H9 (cell line): ENCODE results near the gene PRPF6. TPM values are rescaled to one million over a fixed set of nuclear protein-coding genes. Genes with fewer than 3 reads are reported as not detected.

Source experiments
- DNase-seq: peaks from one replicate; pipeline ENCODE4 v3.0.0-alpha.2; 2017
- H2AFZ ChIP-seq: one replicate; pipeline ENCODE4 v1.6.1; 2013; ENCODE audit warnings: mild to moderate bottlenecking, low read length, control low read depth, moderate library complexity
- H2AK5ac ChIP-seq: 2 replicates; pipeline ENCODE4 v1.6.1; 2013; ENCODE audit warnings: low read length, control low read depth, mixed read lengths; ENCODE audit not compliant: insufficient read length
- H2BK120ac ChIP-seq: one replicate; pipeline ENCODE4 v1.6.1; 2013; ENCODE audit warnings: low read depth, mild to moderate bottlenecking, low read length, control low read depth, inconsistent platforms; ENCODE audit not compliant: poor library complexity, severe bottlenecking
- H2BK12ac ChIP-seq: 2 replicates; pipeline ENCODE4 v1.6.1; 2013; ENCODE audit warnings: low read length, control low read depth, mixed read lengths, low read depth; ENCODE audit not compliant: insufficient read length
- H2BK15ac ChIP-seq: 2 replicates; pipeline ENCODE4 v1.6.1; 2013; ENCODE audit warnings: low read depth, low read length, control low read depth
- H2BK20ac ChIP-seq: one replicate; pipeline ENCODE4 v1.6.1; 2013; ENCODE audit warnings: low read depth, mild to moderate bottlenecking, low read length, control low read depth, inconsistent platforms; ENCODE audit not compliant: poor library complexity, severe bottlenecking
- H2BK5ac ChIP-seq: 2 replicates; pipeline ENCODE4 v1.6.1; 2013; ENCODE audit warnings: low read length, control low read depth, mixed read lengths; ENCODE audit not compliant: insufficient read length
- H3K14ac ChIP-seq: 2 replicates; pipeline ENCODE4 v1.6.1; 2013; ENCODE audit warnings: low read length, control low read depth; ENCODE audit not compliant: insufficient read depth
- H3K18ac ChIP-seq: 2 replicates; pipeline ENCODE4 v1.6.1; 2013; ENCODE audit warnings: low read depth, mild to moderate bottlenecking, mixed read lengths, low read length, control low read depth; ENCODE audit not compliant: insufficient read length
- H3K23ac ChIP-seq: 2 replicates; pipeline ENCODE4 v1.6.1; 2013; ENCODE audit warnings: low read length, control low read depth, mixed read lengths, low read depth; ENCODE audit not compliant: insufficient read length
- H3K23me2 ChIP-seq: 2 replicates; pipeline ENCODE4 v1.6.1; 2013; ENCODE audit warnings: low read depth, mild to moderate bottlenecking, mixed read lengths, low read length, control low read depth; ENCODE audit not compliant: insufficient read length, poor library complexity, severe bottlenecking
- H3K27ac ChIP-seq: 2 replicates; pipeline ENCODE4 v1.5.1; 2013; ENCODE audit warnings: low read length, control low read depth, mixed read lengths, low read depth; ENCODE audit not compliant: insufficient read length
- H3K27me3 ChIP-seq: 2 replicates; pipeline ENCODE4 v1.6.1; 2013; ENCODE audit warnings: low read length, control low read depth, inconsistent platforms; ENCODE audit not compliant: insufficient read depth
- H3K4ac ChIP-seq: 2 replicates; pipeline ENCODE4 v1.6.1; 2013; ENCODE audit warnings: low read depth, mild to moderate bottlenecking, control low read depth, inconsistent platforms, low read length, moderate library complexity
- H3K4me1 ChIP-seq: 2 replicates; pipeline ENCODE4 v1.6.1; 2013; ENCODE audit warnings: low read length, control low read depth, inconsistent platforms; ENCODE audit not compliant: insufficient read depth
- H3K4me2 ChIP-seq: 2 replicates; pipeline ENCODE4 v1.6.1; 2013; ENCODE audit warnings: low read length, control low read depth, mixed read lengths; ENCODE audit not compliant: insufficient read length, insufficient read depth
- H3K56ac ChIP-seq: 2 replicates; pipeline ENCODE4 v1.6.1; 2013; ENCODE audit warnings: low read depth, mild to moderate bottlenecking, mixed read lengths, low read length, control low read depth; ENCODE audit not compliant: insufficient read length
- H3K79me1 ChIP-seq: 2 replicates; pipeline ENCODE4 v1.6.1; 2013; ENCODE audit warnings: low read depth, mild to moderate bottlenecking, moderate library complexity, low read length, control low read depth, inconsistent platforms; ENCODE audit not compliant: insufficient read depth, poor library complexity, severe bottlenecking
- H3K79me2 ChIP-seq: 2 replicates; pipeline ENCODE4 v1.6.1; 2013; ENCODE audit warnings: low read length, control low read depth, inconsistent platforms; ENCODE audit not compliant: insufficient read depth
- H3K9ac ChIP-seq: 2 replicates; pipeline ENCODE4 v1.6.1; 2013; ENCODE audit warnings: low read length, control low read depth, mixed read lengths; ENCODE audit not compliant: insufficient read length; ENCODE audit errors: extremely low read depth
- H3K9me3 ChIP-seq: one replicate; pipeline ENCODE4 v1.6.1; 2013; ENCODE audit warnings: low read depth, low read length, inconsistent platforms; ENCODE audit not compliant: control insufficient read depth
- H3T11ph ChIP-seq: one replicate; pipeline ENCODE4 v1.6.1; 2013; ENCODE audit warnings: mild to moderate bottlenecking, low read length, control low read depth, inconsistent platforms
- H4K20me1 ChIP-seq: one replicate; pipeline ENCODE4 v1.6.1; 2013; ENCODE audit not compliant: control insufficient read depth, insufficient read length, insufficient read depth
- H4K5ac ChIP-seq: 2 replicates; pipeline ENCODE4 v1.6.1; 2013; ENCODE audit warnings: low read depth, mild to moderate bottlenecking, mixed read lengths, low read length, control low read depth; ENCODE audit not compliant: insufficient read length
- H4K8ac ChIP-seq: replicated peaks from 2 replicates; pipeline ENCODE4 v1.6.1; 2013; ENCODE audit warnings: low read length, control low read depth, mixed read lengths, low read depth; ENCODE audit not compliant: insufficient read length
- H4K91ac ChIP-seq: 2 replicates; pipeline ENCODE4 v1.6.1; 2013; ENCODE audit warnings: low read depth, mild to moderate bottlenecking, moderate library complexity, mixed read lengths, low read length, control low read depth; ENCODE audit not compliant: insufficient read length
- H3K27ac Mint-ChIP-seq, 3 experiments: 2 replicates in 2 of 3; 3 replicates in 1 of 3; pipeline ENCODE4 v1.8.0; 2020 to 2021; ENCODE audit warnings: mixed read lengths in 3 of 3, mild to moderate bottlenecking in 1 of 3, moderate library complexity in 1 of 3
- H3K27me3 Mint-ChIP-seq: 2 replicates; pipeline ENCODE4 v1.8.0; 2021; ENCODE audit warnings: low read depth, mild to moderate bottlenecking, moderate library complexity, mixed read lengths
- H3K36me3 Mint-ChIP-seq, 3 experiments: 2 replicates in 2 of 3; 3 replicates in 1 of 3; pipeline ENCODE4 v1.8.0; 2020 to 2021; ENCODE audit warnings: low read depth in 3 of 3, mixed read lengths in 3 of 3; ENCODE audit not compliant: insufficient read depth in 1 of 3
- H3K4me1 Mint-ChIP-seq, 2 experiments: 2 replicates each; pipeline ENCODE4 v1.8.0; 2020; ENCODE audit warnings: mixed read lengths in 2 of 2
- H3K4me3 Mint-ChIP-seq, 2 experiments: 2 replicates in 1 of 2; 3 replicates in 1 of 2; pipeline ENCODE4 v1.8.0; 2020 to 2021; ENCODE audit warnings: mild to moderate bottlenecking in 2 of 2, mixed read lengths in 2 of 2, moderate library complexity in 1 of 2
- H3K9me3 Mint-ChIP-seq, 2 experiments: 2 replicates in 1 of 2; 3 replicates in 1 of 2; pipeline ENCODE4 v1.8.0; 2020; ENCODE audit warnings: mild to moderate bottlenecking in 2 of 2, mixed read lengths in 2 of 2, moderate library complexity in 1 of 2
- WGBS: extraction: QIAGEN DNeasy Blood & Tissue Kit; methylation state at CpG from one replicate; pipeline ENCODE4 v1.1.7; 2013; ENCODE audit warnings: missing lambda C conversion rate, low lambda C conversion rate, mixed read lengths; ENCODE audit not compliant: insufficient read length; ENCODE audit errors: extremely low coverage; 5-methylcytosine and 5-hydroxymethylcytosine counted together
- total RNA-seq: library from RNA; stranded (reverse); gene quantifications from 2 replicates; pipeline ENCODE4 v1.2.1, GENCODE V29; 2021
- TF ChIP-seq, protein P1 (sequence below): fragments of 200-600 bp; sonication (generic); conservative IDR thresholded peaks from 3 replicates; pipeline ENCODE4 v1.8.0; 2021; ENCODE audit warnings: antibody characterized with exemption, mild to moderate bottlenecking

PRPF6 gene
- total RNA-seq, 1 experiment from 2014 or later = 87.9 TPM

DNA sequence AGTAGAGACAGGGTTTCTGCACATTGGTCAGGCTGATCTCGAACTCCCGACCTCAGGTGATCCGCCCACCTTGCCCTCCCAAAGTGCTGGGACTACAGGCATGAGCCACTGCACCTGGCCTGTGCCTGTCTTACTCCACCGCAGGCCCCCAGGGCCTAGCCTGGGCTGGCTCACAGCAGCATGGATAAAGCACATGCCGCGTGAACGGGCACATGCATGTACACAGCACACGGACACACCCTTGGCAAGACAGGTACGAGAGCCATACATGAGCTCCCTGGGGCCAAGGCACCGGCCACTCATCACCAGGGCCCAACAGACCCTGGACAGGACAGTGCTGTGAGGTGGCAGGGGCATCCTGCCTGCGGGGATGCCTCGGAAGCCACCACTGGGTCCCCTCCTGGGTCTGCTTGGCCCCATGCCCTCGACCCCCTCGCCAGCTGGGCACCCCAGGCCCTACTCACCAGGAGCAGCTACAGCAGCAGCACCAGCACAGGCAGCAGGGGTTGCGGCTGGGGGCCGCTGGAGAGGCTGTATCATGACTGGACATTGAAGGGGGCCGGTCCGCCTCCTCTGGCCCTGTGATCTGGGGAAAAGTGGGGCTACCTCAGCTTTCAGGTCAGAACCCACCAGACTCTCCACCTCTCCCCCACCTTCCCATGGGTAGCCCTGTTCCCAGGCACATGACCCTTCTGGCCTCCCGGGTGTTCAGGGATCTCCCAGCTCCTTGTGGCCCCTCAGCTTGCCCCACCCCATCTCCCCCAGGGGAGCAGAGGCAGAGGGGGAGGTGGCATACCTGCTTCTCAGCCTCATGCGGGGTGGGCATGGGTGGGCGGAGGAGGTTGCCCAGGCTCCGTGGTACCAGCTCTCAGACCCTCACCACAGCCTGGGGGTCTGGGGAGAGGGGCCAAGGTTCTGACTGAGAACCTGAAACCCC is 95.4 kb downstream of the PRPF6 start:
- Histone ChIP-seq H3K4me1 (no peaks in the 10 kb centered on the region; the same call in 1 of the 2 replicates), H3K23ac (no peak overlapping the region), H3K18ac (no peak overlapping the region), H4K20me1 (no peaks in the 10 kb centered on the region), H3K27ac (no peak overlapping the region), H2BK5ac (no peak overlapping the region), H3K27me3 (no peaks in the 10 kb centered on the region), H2BK20ac (no peak overlapping the region), H3K79me1 (no peaks in the 10 kb centered on the region), H4K8ac (no peak overlapping the region), H3K56ac (no peak overlapping the region), H4K91ac (no peak overlapping the region), H3K9ac (no peak overlapping the region), H2BK15ac (no peak overlapping the region), H3K9me3 (no peaks in the 10 kb centered on the region), H4K5ac (no peak overlapping the region), H2BK120ac (no peak overlapping the region), H3K4me2 (no peak overlapping the region), H3K79me2 (no peaks in the 10 kb centered on the region), H3K4ac (no peak overlapping the region), H3K23me2 (peaks cover 6% of the 10 kb centered on the region), H3T11ph (no peak overlapping the region), H2AFZ (no peak overlapping the region), H2AK5ac (no peak overlapping the region), H3K14ac (no peak overlapping the region), H2BK12ac (no peak overlapping the region)
- no peaks in the 10 kb centered on the region; a peak in 2 of 7 replicates for H3K36me3 Mint-ChIP-seq
- no peak overlapping the region for H3K4me3 Mint-ChIP-seq
- peaks cover 12% of the 10 kb centered on the region for H3K27me3 Mint-ChIP-seq
- TF ChIP-seq, protein P1, sequence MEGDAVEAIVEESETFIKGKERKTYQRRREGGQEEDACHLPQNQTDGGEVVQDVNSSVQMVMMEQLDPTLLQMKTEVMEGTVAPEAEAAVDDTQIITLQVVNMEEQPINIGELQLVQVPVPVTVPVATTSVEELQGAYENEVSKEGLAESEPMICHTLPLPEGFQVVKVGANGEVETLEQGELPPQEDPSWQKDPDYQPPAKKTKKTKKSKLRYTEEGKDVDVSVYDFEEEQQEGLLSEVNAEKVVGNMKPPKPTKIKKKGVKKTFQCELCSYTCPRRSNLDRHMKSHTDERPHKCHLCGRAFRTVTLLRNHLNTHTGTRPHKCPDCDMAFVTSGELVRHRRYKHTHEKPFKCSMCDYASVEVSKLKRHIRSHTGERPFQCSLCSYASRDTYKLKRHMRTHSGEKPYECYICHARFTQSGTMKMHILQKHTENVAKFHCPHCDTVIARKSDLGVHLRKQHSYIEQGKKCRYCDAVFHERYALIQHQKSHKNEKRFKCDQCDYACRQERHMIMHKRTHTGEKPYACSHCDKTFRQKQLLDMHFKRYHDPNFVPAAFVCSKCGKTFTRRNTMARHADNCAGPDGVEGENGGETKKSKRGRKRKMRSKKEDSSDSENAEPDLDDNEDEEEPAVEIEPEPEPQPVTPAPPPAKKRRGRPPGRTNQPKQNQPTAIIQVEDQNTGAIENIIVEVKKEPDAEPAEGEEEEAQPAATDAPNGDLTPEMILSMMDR = no peak
- no peak overlapping the region for H3K27ac Mint-ChIP-seq
- no peaks in the 10 kb centered on the region for H3K9me3 Mint-ChIP-seq
- WGBS = no CpG with 5 or more reads among the region's 22 CpGs
- no peak for DNase-seq
- peaks cover 16 to 20% of the 10 kb centered on the region in 2 experiments for H3K4me1 Mint-ChIP-seq
